GM18519 (cell line): ENCODE results near the gene ZNF444.
"Not testable (repeated sequence)": the region's sequence is repeated elsewhere in the genome, so short reads cannot be mapped to it uniquely, and the experiment has no call there.

ENCODE experiments used
- ATAC-seq: cut with Tn5 transposase; IDR thresholded peaks from one replicate; pipeline ENCODE4 v1.9.1; 2021; ENCODE audit warnings: mild to moderate bottlenecking, moderate library complexity; ENCODE audit not compliant: unreplicated experiment, low FRiP score

The ZNF444 gene

DNA sequence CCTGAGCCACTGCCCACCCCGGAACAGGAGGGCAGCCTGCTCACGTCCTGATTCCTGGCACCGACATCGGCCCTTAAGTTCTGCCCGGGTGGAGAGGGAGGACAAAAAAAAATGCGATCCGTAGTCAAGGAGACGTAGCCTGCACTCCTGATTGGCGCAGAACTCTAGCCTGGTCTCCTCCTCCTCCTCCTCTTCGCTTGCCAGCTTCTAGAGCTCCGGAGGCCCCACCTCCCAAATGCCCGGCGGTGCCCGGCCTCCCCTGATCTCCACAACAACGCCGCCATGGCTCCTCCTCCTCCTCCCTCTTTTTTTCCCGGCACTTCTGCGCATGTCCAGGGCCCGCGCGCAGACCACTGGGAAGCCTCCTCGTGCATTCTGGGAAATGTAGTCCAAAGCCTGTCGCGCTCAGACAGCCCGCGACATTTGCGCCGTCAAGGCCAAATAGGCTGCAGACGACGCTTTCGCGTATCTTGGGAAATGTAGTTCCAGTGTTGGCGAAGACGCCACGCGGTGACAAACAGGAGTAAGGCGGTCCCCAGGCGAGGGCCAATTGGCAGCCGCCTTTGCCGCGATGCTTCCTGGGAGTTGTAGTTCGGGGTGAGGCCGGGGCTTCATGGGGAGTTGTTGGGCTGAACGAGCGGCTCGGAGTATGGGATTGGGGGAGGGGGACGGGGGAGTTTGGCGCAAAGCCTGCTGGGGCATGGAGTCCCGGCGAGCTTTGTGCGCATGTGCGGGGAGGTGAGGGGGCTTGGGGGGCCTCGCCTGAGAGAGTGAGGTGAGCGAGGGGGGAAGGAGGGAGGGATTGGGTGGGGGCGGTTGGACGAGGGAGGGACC is at the start of gene ZNF444:
ZNF444 (plus strand) TSS at position 705 of the 834 bp plus-strand sequence. CDS start 5,625 bp downstream, outside the sequence.
- peak; percentile 80 for ATAC-seq

DNA sequence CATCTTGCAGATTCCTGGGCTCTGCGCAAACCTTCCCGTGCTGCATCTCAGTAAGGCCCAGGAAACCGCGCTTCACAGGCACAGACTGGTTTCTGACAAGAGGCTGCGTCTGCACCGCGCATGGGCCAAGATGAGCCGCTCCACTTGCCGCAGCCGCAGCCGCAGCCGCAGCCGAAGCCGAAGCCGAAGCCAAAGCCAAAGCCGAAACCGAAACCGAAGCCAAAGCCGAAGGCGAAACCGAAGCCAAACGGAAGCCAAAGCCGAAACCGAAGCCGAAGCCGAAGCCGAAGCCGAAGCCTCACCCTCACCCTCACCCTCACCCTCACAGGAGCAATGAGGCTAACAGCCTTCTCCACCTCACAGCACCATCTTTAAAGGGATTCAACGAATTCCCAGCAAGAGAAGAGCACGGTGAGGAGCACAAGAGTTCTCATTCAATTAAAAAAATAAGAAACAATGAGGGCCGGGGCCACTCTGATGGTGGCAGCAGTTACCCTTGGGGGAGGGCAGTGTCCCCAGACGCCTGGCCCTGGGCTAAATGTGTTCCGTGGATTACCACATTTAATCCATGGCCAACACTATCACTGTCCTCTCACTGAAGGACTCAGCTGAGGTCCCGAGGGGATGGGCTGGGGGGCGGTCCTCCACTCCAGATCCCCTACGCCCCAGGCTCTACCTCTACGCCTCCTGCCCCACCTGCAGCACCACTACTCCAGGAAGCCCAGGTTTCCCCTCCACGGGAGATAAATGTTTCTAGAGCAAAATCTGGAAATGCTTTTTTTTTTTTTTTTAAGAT is 49.1 kb upstream of the ZNF444 start:
- ATAC-seq: no peak

DNA sequence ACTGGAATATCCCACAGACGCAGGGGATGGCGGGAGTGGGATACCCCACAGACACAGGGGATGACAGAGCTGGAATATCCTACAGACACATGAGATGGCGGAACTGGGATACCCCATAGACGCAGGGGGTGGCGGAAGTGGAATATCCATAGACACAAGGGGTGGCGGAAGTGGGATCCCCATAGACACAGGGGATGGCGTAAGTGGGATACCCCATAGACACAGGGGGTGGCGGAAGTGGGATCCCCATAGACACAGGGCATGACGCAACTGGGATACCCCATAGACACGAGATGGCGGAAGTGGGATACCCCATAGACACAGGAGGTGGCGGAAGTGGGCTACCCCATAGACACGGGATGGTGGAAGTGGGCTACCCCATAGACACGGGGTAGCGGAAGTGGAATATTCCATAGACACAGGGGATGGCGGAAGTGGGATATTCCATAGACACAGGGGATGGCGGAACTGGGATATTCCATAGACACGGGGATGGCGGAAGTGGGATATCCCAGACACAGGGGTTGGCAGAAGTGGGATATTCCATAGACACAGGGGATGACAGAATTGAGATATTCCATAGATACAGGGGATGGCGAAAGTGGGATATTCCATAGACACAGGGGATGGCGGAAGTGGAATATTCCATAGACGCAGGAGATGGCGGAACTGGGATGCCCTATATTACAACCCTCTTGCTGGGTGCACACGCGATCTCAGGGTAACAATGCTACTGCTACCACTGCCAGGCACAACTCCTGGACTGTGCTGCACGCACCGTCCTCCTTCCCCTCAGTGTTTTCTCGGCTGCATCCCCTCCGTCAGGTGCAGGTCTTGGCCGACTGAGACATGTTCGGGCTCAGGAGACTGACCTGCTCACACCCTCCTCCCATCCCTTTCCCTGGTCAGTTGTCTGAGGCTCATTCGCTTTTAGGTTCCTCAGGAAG is 48.1 kb upstream of the ZNF444 start:
- ATAC-seq: no peak

DNA sequence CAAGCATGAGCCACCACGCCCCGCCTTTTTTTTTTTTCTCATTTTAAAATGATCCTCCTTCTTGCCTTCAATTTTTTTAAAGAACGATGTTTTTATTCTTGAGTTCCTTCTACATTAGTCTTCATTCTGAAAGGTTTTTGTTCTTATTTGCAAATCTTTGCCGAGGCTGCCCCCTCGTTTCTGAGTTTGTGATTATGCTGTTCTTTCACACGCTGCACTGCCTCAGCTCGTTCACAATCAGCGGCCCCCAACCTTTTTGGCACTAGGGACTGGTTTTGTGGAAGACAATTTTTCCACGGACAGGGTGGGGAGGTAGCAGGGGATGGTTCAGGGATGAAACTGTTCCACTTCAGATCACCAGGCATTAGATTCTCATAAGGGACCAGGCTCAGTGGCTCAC is 46.6 kb upstream of the ZNF444 start:
- no peak for ATAC-seq

GRCh38 chr19:56096665-56097064 is 44.4 kb upstream of the ZNF444 start:
- ATAC-seq: no peak

GRCh38 chr19:56097306-56097705 is 43.8 kb upstream of the ZNF444 start:
- no peak for ATAC-seq

DNA sequence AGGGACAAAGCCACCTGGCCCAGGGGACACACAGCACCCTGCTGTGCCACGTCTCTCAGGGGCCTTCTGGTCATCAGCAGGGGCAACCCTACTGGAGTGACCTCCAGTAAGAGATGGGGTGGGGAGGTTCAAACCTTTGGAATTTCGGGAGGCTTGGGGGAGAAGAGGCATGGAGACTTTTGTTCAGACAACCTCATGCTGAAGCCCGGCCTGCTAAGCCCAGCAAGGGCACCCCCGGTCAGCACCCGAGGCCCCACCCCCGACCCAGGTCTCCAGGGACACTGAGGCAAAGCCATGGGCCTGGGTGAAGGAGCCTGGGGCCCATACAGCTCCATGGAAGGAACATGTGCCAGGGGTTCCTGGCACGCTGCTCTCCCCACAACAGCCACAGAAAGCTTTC is 43.3 kb upstream of the ZNF444 start:
- no peak for ATAC-seq

DNA sequence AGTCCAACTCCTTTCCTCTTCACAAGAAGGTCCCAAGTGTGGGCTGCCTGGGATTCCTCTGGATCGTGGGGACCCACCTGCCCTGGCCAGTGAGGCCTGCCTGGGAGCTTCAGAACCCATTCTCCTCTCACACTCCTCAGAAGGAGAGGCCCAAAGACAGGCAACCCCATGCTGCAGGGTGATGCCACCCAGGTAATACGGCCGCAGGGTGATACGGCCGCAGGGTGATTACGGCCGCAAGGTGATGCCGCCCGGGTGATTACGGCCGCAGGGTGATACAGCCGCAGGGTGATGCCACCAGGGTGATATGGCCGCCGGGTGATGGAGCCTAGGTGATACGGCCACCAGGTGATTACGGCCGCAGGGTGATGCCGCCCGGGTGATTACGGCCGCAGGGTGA is 42.9 kb upstream of the ZNF444 start:
- ATAC-seq: not testable (repeated sequence)

GRCh38 chr19:56098731-56099568 is 42.1 kb upstream of the ZNF444 start:
- no peak for ATAC-seq

- no peak for ATAC-seq
These were observed 41.2 kb upstream of the ZNF444 start for GRCh38 chr19:56099638-56100539.

DNA sequence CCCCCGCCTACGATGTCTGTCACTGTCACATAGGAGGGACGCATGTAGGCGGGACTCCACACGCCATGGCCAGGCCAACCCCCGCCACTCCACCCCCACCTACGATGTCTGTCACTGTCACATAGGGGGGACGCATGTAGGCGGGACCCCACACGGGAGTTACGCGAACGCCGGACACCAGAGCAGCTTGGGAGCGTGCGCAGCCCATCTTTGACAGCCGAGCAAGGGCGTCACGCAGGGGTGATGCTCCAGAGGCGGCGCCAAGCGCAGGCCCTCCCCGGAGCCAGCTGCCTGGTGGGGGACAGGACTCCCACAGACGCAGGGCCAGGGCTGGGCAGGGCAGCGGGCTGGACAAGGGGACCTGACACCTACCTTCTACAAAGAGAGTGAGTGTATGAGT is 40.0 kb upstream of the ZNF444 start:
- no peak for ATAC-seq

DNA sequence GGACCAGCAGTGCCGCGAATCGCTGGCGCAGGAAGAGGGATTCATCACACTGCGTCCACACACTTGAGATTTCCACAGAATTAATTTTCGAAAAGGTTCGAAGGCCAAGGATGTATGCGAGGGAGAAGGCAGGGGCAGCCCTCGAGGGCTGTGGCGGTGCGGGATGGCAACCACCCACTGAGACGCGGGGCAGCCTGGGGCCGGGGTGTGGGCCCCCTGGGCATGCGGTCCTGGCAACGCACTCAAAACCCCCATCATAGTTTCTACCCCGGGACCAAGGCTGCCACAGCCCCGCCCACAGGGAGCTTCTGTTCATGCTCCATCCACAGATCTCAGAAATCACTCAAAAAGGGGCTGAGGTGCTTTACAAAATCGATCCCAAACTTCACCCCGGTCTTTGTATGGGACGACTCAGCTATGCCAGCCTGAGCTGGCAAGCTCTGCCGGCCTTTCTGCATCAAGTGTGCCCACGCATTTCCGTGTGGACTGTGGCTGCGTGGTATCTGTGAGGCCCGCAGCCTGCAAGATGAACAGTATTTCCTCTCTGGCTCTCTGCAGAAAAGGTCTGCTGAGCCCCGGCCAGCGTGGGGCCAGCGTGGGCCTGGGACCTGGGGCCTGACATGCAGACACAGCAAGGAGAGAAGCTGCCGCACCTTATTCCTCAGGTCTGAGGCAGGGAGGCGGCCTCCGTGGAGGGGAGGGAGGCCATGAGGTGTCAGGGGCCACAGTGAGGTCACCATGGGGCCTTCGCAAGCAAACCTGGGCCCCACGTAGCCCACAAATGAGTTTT is 39.1 kb upstream of the ZNF444 start:
- no peak for ATAC-seq

DNA sequence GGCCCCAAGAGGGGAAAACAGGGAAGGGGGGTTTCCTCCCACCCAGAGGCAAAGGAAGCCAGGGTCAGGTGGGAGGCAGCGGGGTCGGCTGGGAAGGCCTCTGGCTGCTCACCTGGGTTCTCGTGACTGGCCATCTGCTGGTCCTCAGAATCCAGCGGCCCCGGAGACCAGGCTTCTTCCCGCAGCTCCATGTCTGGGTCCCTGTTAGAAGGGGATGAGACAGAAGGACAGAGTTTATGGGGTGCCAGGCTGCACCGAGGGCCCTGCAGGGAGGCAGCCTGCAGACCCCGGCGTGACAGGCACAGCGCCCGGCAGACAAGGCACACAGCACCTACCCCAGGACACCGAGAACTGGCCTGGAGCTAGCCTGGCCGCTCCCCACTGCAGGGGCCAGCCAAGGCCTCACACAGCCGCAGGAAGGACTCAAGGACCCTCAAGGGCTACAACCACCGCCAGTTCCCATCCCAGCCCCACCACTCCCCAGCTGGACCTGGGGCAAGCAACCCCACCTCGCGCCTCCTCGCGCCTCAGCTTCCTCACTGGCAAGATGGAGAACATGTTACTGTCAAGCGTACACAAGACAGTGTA is 38.0 kb upstream of the ZNF444 start:
- ATAC-seq: no peak

DNA sequence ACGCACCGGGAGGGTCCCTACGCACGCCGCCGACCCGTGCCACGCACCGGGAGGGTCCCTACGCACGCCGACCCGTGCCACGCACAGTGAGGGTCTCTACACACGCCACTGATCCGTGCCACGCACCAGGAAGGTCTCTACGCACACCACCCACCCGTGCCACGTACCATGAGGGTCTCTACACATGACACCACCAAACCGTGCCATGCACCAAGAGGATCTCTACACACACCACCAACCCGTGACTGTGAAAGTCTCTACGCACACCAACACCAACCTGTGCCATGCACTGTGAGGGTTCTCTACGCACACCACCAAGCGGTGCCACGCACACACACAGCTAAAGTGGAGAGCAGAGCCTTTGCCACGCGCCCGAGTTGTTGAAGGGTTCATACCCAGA is 36.7 kb upstream of the ZNF444 start:
- no peak for ATAC-seq

DNA sequence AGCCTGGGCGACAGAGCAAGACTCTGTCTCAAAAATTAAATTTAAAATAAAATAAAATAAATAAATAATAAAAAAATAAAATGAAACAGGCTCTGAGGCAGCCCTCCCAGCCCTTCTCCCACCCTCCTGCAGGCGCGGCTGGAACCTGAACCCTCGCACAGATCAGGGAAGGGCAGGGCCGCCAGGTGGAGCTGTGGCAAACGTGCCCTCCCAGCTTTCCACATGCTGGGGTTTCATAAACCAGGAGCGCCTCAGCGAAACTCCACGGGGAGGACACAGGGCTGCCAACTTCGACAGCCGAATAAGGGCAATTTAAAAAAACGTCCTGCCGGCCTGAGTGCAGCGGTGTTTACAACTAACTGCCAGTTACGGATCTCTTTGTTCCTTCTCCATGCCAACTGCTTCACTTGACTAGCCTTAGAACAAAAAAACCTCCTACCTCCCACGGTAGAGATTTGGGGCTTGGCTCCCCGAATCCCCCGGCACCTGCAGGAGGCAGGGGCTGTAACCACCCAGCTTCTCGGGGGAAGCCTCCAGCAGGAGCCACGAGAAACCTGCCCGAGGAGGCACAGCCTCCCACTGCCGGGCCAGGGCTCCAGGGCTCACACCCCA is 35.9 kb upstream of the ZNF444 start:
- ATAC-seq: no peak

- not testable (repeated sequence) for ATAC-seq
These were observed 35.2 kb upstream of the ZNF444 start for GRCh38 chr19:56105831-56106396.

GRCh38 chr19:56106397-56106849 is 34.7 kb upstream of the ZNF444 start:
- ATAC-seq: no peak
